HG03095 (cell line): ENCODE results near the gene DAP3.
"Not testable (repeated sequence)": the region's sequence is repeated elsewhere in the genome, so short reads cannot be mapped to it uniquely, and the experiment has no call there.

Experiments used
- ATAC-seq: cut with Tn5 transposase; IDR thresholded peaks from one replicate; pipeline ENCODE4 v1.9.1; 2021; ENCODE audit warnings: moderate library complexity; ENCODE audit not compliant: unreplicated experiment

Gene DAP3

GRCh38 chr1:155689081-155689607 lies at the start of gene DAP3:
Gene DAP3, plus strand, starts transcription at chr1:155689091. Its CDS starts 20,689 bp downstream, at chr1:155709780.
- ATAC-seq, result not testable (repeated sequence)

DNA sequence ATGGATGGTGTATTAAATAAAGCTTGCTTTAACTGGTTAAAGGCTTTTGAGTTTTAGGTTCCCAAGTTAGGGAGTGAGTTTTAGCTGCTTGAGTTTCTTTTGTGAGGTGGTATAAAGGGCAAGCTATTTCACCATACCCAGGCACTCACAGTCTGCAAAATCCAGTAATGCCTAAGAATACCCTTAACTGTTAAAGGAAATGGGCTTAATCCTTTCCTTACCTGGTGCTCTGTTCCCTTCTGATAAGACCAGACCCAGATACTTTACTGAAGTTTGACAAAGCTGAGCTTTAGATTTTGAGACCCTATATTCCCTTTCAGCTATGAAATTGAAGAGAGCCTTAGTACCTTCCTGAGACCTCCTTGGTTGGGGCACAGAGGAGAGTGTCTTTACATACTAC lies 48.5 kb upstream of the DAP3 start:
- ATAC-seq, result no peak

DNA sequence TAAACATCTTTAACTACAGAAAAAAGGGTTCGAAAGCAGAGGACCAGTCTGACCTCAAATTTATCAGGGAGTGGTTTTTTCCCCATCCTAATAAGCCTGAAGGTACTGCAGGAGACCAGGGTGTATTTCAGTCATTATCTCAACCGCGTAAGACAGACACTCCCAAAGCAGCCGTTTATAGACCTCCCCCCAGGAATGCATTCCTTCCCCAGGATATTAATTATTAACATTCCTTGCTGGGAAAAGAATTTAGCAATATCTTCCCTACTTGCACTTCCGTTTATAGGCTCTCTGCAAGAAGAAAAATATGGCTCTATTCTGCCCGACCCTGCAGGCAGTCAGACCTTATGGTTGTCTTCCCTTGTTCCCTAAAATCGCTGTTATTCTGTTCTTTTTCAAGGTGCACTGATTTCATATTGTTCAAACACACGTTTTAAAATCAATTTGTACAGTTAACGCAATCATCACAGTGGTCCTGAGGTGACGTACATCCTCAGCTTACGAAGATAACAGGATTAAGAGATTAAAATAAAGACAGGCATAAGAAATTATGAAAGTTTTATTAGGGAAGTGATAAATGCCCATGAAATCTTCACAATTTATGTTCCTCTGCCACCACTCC lies 46.2 kb upstream of the DAP3 start:
- not testable (repeated sequence) for ATAC-seq

GRCh38 chr1:155643230-155643629 lies 45.7 kb upstream of the DAP3 start:
- no peak for ATAC-seq

DNA sequence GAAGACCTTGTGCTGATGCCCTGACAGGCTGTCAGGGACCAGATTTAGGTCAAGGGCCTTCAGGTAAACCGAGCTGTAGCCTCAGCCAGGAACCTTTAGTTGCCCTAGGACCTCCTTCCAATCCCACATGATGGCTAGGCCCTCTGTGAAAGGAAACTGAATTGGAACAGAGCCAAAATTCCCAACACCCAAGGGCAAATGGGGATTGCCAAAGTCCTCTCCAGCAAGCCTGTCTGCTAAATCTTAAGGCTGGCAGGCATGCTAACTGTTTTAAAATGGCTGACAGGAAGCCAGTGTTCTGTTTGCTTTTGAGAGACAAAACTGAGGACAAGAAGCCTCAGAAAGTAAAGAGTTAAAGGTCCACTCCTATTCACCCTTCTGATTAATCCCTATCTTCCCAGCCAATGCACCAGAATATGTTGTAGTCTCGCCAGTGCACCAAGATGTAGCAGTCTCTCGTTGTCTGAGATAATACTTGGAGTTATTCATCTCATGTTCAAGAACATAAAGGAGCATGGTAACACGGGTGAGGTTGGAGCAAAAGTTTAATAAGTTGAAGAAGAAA lies 43.8 kb upstream of the DAP3 start:
- ATAC-seq, result no peak

- ATAC-seq, result no peak
These were observed 43.2 kb upstream of the DAP3 start for GRCh38 chr1:155645648-155646047.

GRCh38 chr1:155646307-155646706 lies 42.6 kb upstream of the DAP3 start:
- no peak for ATAC-seq

DNA sequence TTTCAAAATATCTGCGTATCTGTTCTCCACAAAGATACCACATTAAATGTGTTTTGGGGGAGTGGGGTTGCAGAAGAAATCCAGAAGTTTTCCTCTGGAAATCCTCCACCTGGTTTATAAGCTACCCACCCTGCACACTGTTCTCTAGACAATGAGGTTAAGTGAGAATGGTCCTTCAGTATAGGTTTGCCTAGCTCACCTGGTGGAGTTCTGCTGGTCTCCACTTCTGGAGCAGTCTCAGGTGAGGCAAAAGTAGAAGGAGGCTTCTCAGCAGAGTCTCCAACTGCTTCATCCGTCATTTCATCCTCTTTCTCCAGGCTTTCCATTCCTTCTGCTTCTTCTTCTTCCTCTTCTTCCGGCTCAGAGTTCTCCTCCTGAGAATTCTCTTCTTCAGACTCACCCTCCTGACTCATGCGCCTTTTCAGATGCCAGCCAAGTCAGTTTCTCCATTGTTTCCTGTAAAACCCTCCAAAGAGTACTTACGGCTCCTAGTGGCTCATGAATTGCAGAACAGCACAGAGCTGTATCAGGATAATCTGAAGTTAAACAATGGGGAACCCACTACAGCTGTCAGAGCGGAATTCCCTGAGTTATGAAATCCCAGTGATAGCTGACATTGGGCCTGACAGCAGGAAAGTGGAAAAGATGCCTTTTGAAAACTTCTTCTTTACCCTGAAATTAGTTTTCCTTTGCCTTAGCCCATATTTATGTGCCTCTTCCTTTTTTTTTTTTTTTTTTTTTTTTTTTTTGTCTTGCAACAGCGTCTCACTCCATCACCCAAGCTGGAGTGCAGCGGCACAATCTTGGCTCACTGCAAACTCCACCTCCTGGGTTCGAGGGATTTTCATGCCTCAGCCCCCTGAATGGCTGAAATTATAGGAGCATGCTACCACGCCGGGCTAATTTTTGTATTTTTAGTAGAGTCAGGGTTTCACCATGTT lies 40.4 kb upstream of the DAP3 start:
- ATAC-seq, result no peak

DNA sequence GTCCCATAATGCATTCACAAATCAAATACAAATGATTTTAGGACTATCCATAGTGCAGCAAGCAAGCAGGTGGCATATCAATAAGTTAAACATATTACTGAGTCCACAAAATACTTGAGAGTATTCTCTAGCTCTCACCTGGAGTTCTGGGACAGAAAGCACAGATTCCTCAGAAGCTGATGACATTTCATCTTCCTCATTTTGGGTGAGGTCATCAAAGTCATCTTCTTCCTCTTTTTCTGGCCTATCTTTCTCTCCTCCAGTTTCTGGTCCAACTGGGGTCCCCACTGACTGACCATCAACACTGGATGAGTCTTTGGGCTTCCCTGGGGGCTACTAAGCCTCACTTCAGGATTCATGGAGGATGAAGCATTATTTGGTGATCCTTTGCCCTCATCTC lies 39.2 kb upstream of the DAP3 start:
- no peak for ATAC-seq

- ATAC-seq, result no peak
These were observed 38.6 kb upstream of the DAP3 start for GRCh38 chr1:155650231-155650757.

DNA sequence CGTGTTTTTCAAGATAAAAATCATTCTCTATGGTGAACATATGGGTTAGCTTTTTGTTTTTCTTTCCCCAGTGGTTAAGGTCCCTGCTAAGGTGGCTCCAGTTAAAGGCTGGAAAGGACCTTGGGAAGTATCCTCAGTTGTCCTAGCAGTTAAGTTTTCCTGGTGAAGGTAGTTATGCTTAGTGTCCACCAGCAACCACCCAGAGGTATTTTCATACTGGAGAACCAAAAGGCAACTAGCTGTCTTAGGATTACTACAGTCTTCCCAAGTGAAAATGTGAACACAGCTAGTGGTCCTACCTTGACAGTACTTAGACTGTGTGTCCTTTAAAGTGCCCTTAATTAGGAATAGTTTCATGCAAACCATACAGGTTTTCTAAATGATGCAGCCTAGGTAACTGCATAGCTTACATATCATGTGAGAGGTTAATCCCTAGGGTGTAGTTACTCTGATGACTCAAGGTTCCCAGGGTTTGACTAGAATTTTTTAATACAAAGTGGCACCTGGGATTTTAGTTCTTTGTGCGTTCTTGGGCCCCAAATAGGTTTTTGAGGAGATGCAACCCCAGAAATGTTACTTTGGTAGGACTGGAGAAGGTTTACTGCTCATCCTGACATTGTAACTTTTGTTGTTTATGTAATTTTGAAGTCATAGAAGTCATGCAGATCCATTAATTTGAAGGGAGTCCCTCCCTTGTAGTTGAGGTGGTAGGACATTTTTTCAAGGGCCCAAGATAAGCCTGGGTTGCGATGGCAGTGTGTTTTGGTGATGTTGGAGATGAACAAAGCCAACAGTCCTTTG lies 36.8 kb upstream of the DAP3 start:
- no peak for ATAC-seq

DNA sequence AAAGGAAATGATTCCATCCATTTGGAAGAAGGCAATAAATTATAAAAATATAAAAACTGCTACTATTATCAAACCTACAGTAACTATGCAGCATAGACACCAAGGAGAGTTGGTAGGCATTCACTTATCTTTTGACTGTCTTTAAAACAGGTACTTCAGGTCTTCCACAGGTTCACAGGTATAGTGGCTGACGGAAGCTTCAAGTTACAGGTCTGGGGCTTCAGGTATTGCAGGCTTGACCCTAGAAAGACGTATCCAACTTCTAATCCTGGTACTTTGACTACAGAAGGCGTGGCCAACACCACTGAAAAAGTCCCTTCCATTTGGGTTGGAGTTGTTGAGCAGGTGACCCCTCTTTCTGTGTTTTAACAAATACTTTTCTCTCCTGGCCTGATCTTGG lies 35.9 kb upstream of the DAP3 start:
- no peak for ATAC-seq

- ATAC-seq, result no peak
These were observed 31.4 kb upstream of the DAP3 start for GRCh38 chr1:155657463-155657862.

DNA sequence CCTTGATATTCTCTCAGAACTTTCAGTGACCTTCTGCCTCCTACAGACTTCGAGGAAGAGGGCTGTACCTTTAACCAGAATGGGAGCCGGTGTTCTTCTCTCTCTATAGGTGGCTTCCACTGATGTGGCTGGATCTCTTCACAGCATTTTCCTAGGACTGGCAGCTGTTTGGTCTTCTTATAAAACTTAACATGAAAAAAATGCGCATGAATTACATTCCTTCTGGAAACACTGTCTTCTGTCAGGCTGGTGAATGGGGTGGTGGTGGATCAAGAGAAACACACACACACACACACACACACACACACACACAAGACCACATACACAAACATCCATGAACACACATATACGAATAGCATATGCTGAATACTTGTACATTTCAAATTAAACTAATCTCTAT lies 27.7 kb upstream of the DAP3 start:
- ATAC-seq, result not testable (repeated sequence)

DNA sequence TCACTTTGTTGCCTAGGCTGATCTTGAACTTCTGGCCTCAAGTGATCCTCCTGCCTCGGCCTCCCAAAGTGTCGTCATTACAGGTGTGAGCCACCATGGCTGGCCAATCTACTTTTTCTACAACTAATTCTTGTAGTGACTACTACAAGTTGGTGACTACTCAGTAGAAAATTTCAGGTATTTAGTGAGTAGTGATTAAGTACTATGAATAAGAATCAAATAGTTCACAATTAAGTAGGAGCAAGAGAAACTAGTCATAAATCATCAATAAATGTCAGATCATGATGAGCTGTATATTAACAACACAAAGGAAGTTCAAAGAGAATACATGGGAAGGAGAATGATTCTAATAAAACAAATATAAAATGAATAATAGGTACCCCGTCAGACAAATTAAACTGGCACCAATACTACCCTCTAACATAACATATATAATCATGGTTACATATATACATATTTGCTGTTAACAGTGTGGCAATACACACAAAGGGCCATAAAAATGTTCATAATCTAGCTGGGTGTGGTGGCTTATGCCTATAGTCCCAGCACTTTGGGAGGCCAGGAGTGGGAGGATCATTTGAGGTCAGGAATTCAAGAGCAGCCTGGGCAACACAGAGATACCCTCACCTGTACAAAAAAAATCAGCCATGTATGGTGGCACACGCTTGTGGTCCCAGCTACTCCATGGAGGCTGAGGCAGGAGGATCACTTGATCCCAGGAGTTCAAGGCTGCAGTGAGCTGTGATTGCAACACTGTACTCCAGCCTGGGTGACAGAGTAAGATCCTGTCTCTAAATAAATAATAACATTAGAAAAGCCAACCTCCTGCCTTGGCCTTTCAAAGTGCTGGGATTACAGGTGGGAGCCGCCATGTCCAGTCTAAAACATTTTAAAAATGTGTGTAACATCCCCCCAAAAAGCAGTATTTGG lies 19.4 kb upstream of the DAP3 start:
- ATAC-seq, result no peak

DNA sequence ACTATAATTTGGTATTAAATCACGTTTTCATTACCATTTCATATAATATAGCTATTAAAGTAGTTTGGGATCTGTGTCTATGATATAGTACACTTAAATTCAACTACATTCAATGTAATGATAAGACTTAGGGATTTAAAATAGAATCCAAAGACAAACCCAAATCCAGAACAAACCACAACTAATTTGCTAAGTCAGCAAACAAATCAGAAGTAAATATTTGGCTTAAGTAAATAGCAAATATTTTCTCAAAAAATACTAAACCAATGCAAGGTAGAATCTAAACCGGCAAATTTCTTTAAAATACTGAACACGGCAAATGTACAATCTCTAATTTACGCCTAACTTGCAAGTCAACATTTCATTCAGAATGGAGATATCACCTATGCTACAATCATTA lies 17.1 kb upstream of the DAP3 start:
- no peak for ATAC-seq

DNA sequence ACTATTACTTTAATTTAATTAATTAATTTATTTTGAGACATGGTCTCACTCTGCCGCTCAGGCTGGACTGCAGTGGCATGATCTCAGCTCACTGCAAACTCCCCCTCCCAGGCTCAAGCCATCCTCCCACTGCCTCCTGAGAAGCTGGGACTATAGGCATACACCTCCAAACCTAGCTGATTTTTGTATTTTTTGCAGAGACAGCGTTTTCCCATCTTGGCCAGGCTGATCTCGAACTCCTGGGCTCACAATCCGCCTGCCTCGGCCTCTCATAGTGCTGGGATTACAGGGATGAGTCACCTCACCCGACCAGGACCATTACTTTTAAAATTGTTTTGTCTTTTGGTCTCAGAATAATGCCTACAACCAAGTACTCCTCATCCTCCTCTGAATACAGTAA lies 15.9 kb upstream of the DAP3 start:
- no peak for ATAC-seq

- ATAC-seq, result no peak
These were observed 10.9 kb upstream of the DAP3 start for GRCh38 chr1:155678027-155678426.

GRCh38 chr1:155678992-155679391 lies 9.9 kb upstream of the DAP3 start:
- not testable (repeated sequence) for ATAC-seq

DNA sequence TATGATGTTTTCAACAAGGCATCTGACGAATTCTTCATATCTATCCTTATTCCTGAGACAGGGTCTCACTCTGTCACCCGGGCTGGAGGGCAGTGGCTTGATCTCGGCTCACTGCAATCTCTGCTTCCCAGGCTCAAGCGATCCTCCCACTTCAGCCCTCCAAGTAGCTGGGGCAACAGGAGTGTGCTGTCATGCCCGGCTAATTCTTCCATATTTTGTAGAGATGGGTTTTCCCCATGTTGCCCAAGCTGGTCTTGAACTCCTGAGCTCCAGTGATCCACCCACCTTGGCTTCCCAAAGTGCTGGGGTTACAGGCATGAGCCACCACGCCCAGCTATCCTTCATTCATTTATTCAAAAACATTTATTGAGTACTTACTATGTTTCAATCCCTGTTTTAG lies 8.4 kb upstream of the DAP3 start:
- ATAC-seq, result no peak
